ENCODE results near the gene CCSER1. TPM values are rescaled to one million over a fixed set of nuclear protein-coding genes. Genes with fewer than 3 reads are reported as not detected.

The CCSER1 gene
- total RNA-seq, 1 donor from 2014 or later: 20.1 TPM

DNA sequence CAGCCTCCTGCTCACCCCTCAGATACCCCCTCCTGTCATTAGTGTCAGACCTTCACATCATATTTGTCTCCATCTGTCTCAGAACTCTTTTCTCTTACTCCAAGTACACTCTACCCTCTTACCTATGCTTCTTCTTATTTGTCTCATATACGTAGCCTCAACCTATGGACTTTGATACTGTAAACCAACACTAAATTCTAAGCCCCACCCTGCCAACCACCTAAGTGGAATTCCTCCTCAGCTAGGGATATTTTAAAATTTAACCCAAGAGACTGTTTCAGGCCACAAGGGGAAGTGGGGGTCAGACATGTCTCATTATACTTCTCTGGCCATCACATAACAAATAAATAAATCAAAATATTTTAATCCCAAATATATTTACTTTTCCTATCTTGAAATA lies 1398.4 kb downstream of the CCSER1 start:
- Mint-ChIP-seq H3K4me3 (no peak overlapping the region), H3K27me3 (no peaks in the 10 kb centered on the region), H3K4me1 (no peaks in the 10 kb centered on the region), H3K27ac (no peak overlapping the region), H3K36me3 (ENCODE audit: low read depth) (no peaks in the 10 kb centered on the region), H3K9me3 (peaks cover 2% of the 10 kb centered on the region)
- CTCF ChIA-PET: no interaction called here
- POLR2A ChIA-PET: no interaction called here
- DNase-seq: no peak
- TF ChIP-seq, protein P1, sequence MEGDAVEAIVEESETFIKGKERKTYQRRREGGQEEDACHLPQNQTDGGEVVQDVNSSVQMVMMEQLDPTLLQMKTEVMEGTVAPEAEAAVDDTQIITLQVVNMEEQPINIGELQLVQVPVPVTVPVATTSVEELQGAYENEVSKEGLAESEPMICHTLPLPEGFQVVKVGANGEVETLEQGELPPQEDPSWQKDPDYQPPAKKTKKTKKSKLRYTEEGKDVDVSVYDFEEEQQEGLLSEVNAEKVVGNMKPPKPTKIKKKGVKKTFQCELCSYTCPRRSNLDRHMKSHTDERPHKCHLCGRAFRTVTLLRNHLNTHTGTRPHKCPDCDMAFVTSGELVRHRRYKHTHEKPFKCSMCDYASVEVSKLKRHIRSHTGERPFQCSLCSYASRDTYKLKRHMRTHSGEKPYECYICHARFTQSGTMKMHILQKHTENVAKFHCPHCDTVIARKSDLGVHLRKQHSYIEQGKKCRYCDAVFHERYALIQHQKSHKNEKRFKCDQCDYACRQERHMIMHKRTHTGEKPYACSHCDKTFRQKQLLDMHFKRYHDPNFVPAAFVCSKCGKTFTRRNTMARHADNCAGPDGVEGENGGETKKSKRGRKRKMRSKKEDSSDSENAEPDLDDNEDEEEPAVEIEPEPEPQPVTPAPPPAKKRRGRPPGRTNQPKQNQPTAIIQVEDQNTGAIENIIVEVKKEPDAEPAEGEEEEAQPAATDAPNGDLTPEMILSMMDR (IDR thresholded peaks at IDR 0.05): no peak
- no peak for ATAC-seq (ENCODE audit: low read depth)
- intact Hi-C loops (cut with micrococcal nuclease): no loop called here

GRCh38 chr4:91527056-91527455 lies 1399.9 kb downstream of the CCSER1 start:
- no peaks in the 10 kb centered on the region for H3K36me3 Mint-ChIP-seq (ENCODE audit: low read depth)
- TF ChIP-seq, protein P1 (IDR thresholded peaks at IDR 0.05): no peak
- no peaks in the 10 kb centered on the region for H3K4me1 Mint-ChIP-seq
- H3K9me3 Mint-ChIP-seq: peaks cover 2% of the 10 kb centered on the region
- ATAC-seq (ENCODE audit: low read depth): no peak
- no peak for DNase-seq
- H3K27me3 Mint-ChIP-seq: no peaks in the 10 kb centered on the region
- H3K4me3 Mint-ChIP-seq: no peak overlapping the region
- ChIA-PET POLR2A (no interaction called here), CTCF (no interaction called here)
- intact Hi-C loops (cut with micrococcal nuclease): no loop called here
- no peak overlapping the region for H3K27ac Mint-ChIP-seq

DNA sequence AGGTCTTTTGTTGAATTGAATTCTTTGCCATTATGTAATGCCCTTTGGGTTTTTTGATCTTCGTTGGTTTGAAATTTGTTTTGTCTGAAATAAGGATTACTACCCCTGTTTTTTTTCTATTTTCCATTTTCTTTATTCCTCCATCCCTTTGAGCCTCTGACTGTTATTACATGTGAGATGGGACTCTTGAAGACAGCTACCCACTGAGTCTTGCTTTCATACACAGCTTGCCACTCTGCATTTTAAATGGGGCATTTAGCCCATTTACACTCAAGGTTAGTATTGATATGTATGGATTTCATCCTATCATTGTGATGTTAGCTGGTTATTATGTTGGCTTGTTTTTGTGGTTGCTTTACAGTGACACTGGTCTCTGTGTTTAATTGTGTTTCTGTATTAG lies 1440.4 kb downstream of the CCSER1 start:
- Mint-ChIP-seq H3K27me3 (no peaks in the 10 kb centered on the region), H3K9me3 (peaks cover 45% of the 10 kb centered on the region)

DNA sequence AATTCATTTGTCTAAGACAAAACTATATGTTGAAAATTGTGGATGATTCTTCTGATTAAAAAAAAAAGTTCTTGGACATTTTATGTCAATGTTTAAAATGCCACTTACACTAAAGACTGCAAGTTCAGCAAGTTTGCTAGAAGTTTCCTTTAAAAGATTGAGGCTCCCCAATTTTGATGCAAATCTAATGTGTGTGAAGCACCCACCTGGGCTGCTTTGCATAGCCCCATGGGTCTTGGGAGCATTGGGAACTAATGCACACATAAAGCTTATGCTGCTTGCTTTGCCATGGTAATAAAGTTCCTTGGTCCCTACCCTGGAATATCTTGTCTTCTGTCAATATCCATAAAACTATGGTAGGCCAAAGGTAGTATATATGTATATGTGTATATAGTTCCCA lies 1450.7 kb downstream of the CCSER1 start:
- no peaks in the 10 kb centered on the region for H3K27me3 Mint-ChIP-seq
- ATAC-seq (ENCODE audit: low read depth) (no peak), DNase-seq (no peak)
- no peak overlapping the region for H3K4me3 Mint-ChIP-seq
- H3K4me1 Mint-ChIP-seq: no peaks in the 10 kb centered on the region
- TF ChIP-seq, protein P1 (IDR thresholded peaks at IDR 0.05): no peak
- peaks cover 3% of the 10 kb centered on the region for H3K9me3 Mint-ChIP-seq
- POLR2A ChIA-PET: no interaction called here
- H3K36me3 Mint-ChIP-seq (ENCODE audit: low read depth): no peaks in the 10 kb centered on the region
- no peak overlapping the region for H3K27ac Mint-ChIP-seq
- CTCF ChIA-PET: no interaction called here
- intact Hi-C loops (cut with micrococcal nuclease): no loop called here

More for the DNA sequence above, 1440.4 kb downstream of the CCSER1 start:
- no peak for ATAC-seq (ENCODE audit: low read depth)
- no peak overlapping the region for H3K27ac Mint-ChIP-seq
- intact Hi-C loops (cut with micrococcal nuclease): no loop called here
- TF ChIP-seq, protein P1 (IDR thresholded peaks at IDR 0.05): no peak
- ChIA-PET POLR2A (no interaction called here), CTCF (no interaction called here)
- no peaks in the 10 kb centered on the region for H3K4me1 Mint-ChIP-seq
- H3K36me3 Mint-ChIP-seq (ENCODE audit: low read depth): no peaks in the 10 kb centered on the region
- no peak overlapping the region for H3K4me3 Mint-ChIP-seq
- DNase-seq: no peak

DNA sequence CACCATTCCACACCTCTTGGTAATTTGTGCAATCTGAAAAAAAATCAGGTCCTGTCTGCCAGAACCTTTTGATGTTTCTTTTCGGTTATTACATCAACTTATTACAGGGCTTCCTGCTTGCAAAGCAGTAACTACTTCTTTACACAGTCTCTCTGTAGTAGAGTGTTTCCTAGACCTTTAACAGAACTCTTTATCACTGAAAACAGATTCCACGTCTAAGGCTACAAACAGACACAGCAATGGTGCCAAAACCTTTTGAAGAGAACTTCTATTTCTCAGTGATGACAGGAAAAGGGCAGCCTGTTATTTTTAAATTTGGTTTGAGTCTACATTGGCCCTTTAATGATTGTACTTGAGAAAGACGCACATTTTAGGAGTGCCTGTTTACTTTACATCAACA lies 1463.1 kb downstream of the CCSER1 start:
- CTCF ChIA-PET: no interaction called here
- POLR2A ChIA-PET: no interaction called here
- peaks cover 2% of the 10 kb centered on the region for H3K9me3 Mint-ChIP-seq

More for the DNA sequence above, 1463.1 kb downstream of the CCSER1 start:
- no peaks in the 10 kb centered on the region for H3K4me1 Mint-ChIP-seq
- no peaks in the 10 kb centered on the region for H3K27me3 Mint-ChIP-seq
- intact Hi-C loops (cut with micrococcal nuclease): no loop called here
- no peaks in the 10 kb centered on the region for H3K36me3 Mint-ChIP-seq (ENCODE audit: low read depth)
- TF ChIP-seq, protein P1 (IDR thresholded peaks at IDR 0.05): no peak
- no peak overlapping the region for H3K27ac Mint-ChIP-seq
- DNase-seq: no peak
- ATAC-seq (ENCODE audit: low read depth): no peak
- no peak overlapping the region for H3K4me3 Mint-ChIP-seq
